Gastroesophageal sphincter (tissue), 3 donors: ENCODE results near the gene TMEM125.

Experiments
- CTCF ChIP-seq, 4 experiments: fragments of 200-600 bp in 2 of 4; fragments of 450-650 bp in 2 of 4; sonication (generic) in 1 of 4; IDR thresholded peaks; one replicate each; pipeline ENCODE4 v1.5.1; 2017 to 2019; ENCODE audit warnings: antibody characterized with exemption in 4 of 4, mild to moderate bottlenecking in 2 of 4, moderate library complexity in 2 of 4
- EP300 ChIP-seq: sonication (generic); formaldehyde crosslinking; IDR thresholded peaks from one replicate; pipeline ENCODE4 v1.6.1; 2017; ENCODE audit warnings: antibody characterized with exemption, mild to moderate bottlenecking
- POLR2A ChIP-seq, 2 donors: fragments of 450-650 bp; IDR thresholded peaks; one replicate each; pipeline ENCODE4 v1.6.1; 2017; ENCODE audit warnings: antibody characterized with exemption in 2 of 2, mild to moderate bottlenecking in 2 of 2, moderate library complexity in 1 of 2
- POLR2AphosphoS5 ChIP-seq: sonication (generic); formaldehyde crosslinking; IDR thresholded peaks from one replicate; pipeline ENCODE4 v1.6.1; 2017; ENCODE audit warnings: antibody characterized with exemption

GRCh38 chr1:43234267-43234666 lies 35.5 kb upstream of the TMEM125 start:
- TF ChIP-seq EP300: no peak
- no peak for TF ChIP-seq CTCF (IDR thresholded peaks at IDR 0.05)
- no peak for TF ChIP-seq POLR2AphosphoS5
- TF ChIP-seq POLR2A (IDR thresholded peaks at IDR 0.05): no peak
